ENCODE data around the gene PRXL2B.

DNA sequence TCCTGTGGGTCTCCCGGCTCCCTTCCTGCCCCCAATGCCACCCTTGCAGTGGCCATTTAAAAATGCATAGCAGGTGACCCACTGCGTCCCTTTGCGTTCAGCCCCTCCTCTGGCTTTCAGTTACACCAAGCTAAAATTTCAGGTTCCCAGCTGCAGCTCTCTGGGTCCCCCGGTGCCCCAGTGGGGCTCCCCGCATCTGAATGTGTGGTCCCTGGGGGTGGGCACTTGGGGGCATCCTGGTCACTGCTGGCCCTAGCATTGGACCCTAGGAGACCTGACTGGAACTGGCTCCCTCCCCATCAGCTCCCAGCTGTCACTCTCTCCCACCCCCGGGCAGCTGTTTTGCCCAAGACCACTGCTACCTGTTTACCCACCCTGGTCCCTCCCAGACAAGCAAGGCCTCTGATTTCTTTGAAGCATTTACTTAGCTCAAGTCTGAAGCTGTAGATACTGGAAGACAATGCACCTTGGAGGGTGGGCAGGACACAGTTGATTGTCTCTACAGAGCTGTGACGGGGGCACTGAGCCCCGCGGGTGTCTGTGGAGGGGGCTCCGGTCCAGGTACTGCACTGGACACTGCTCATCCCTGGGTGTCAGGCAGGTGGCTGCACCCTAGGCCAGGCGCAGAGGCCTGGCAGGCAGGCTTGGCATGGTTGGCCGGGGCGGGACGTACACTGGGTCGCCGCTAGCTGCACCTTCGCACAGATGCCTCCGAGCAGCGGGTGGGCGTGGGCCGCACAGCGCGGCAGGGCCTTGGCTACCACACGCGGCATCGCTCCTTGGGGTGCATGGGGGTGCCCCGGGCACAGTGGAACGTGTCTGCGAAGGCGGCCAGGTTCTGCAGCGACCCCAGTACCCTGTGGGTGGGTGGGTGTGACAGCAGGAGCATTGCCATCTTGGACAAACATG is 3.9 kb downstream of the PRXL2B start:
- no peak for TF ChIP-seq CTCF (conservative IDR thresholded peaks at IDR 0.05 in 1 of 2, IDR thresholded peaks at IDR 0.05 in 1 of 2; ENCODE audit: low read depth in 1 of 2, low read length in 2 of 2)
- no peak for TF ChIP-seq EZH2 (IDR thresholded peaks at IDR 0.05; ENCODE audit: low read length, missing control alignments)
